CD4-positive, alpha-beta T cell treated with Interleukin-21 for 1 hour (primary cell): ENCODE results near the gene GLIS1.

Source experiments
- DNase-seq: peaks from one replicate; pipeline ENCODE4 v3.0.0-alpha.2; 2020

Gene GLIS1

GRCh38 chr1:53575955-53576320 lies 163.0 kb downstream of the GLIS1 start:
- no peak for DNase-seq

- DNase-seq, result no peak
Measured at GRCh38 chr1:53575141-53575954, 163.6 kb downstream of the GLIS1 start.

- no peak for DNase-seq
Measured at GRCh38 chr1:53574621-53575020, 164.3 kb downstream of the GLIS1 start.

GRCh38 chr1:53573931-53574330 lies 165.0 kb downstream of the GLIS1 start:
- DNase-seq, result no peak

GRCh38 chr1:53573522-53573921 lies 165.4 kb downstream of the GLIS1 start:
- no peak for DNase-seq

- no peak for DNase-seq
Measured at GRCh38 chr1:53572815-53573173, 166.2 kb downstream of the GLIS1 start.

- no peak for DNase-seq
Measured at GRCh38 chr1:53572065-53572814, 166.7 kb downstream of the GLIS1 start.

- DNase-seq, result no peak
Measured at GRCh38 chr1:53568540-53568939, 170.4 kb downstream of the GLIS1 start.

- DNase-seq, result no peak
Measured at GRCh38 chr1:53567851-53568250, 171.1 kb downstream of the GLIS1 start.

GRCh38 chr1:53567450-53567849 lies 171.5 kb downstream of the GLIS1 start:
- DNase-seq, result no peak

GRCh38 chr1:53563611-53564010 lies 175.4 kb downstream of the GLIS1 start:
- no peak for DNase-seq

GRCh38 chr1:53562981-53563379 lies 176.0 kb downstream of the GLIS1 start:
- no peak for DNase-seq

GRCh38 chr1:53562291-53562980 lies 176.5 kb downstream of the GLIS1 start:
- no peak for DNase-seq

GRCh38 chr1:53561503-53562105 lies 177.4 kb downstream of the GLIS1 start:
- DNase-seq, result no peak

- no peak for DNase-seq
Measured at GRCh38 chr1:53560581-53561502, 178.1 kb downstream of the GLIS1 start.

GRCh38 chr1:53559854-53560580 lies 178.9 kb downstream of the GLIS1 start:
- DNase-seq, result no peak

GRCh38 chr1:53559391-53559815 lies 179.6 kb downstream of the GLIS1 start:
- no peak for DNase-seq

GRCh38 chr1:53558739-53559315 lies 180.1 kb downstream of the GLIS1 start:
- no peak for DNase-seq

GRCh38 chr1:53557830-53558738 lies 180.9 kb downstream of the GLIS1 start:
- DNase-seq, result no peak

GRCh38 chr1:53557369-53557768 lies 181.6 kb downstream of the GLIS1 start:
- no peak for DNase-seq
